ENCODE measurements around the gene VAMP5.

DNA sequence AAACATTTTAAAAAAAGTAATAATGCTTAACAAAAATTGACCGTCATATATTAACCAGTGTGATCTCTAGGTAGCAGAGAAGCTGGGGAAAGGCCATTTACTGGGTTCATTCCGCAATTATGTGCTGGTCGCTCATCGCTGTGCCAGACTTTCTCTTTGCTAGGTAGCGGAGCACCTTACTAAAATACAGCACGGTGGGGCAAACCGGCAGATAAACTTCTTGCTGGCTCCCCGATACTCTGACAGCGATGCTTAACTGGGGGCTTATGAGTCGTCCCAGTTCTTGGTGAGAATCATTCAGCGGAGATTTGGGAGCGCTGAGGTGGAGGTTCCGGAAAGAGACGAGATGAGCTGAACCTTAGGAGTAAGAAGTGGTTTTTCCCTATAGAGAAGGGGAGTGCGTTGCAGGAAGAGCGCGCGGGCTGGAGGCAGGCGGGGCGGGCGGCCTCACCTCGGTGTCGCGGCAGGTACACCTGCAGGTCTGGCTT is 27.0 kb downstream of the VAMP5 start:
- TF ChIP-seq, protein P1, sequence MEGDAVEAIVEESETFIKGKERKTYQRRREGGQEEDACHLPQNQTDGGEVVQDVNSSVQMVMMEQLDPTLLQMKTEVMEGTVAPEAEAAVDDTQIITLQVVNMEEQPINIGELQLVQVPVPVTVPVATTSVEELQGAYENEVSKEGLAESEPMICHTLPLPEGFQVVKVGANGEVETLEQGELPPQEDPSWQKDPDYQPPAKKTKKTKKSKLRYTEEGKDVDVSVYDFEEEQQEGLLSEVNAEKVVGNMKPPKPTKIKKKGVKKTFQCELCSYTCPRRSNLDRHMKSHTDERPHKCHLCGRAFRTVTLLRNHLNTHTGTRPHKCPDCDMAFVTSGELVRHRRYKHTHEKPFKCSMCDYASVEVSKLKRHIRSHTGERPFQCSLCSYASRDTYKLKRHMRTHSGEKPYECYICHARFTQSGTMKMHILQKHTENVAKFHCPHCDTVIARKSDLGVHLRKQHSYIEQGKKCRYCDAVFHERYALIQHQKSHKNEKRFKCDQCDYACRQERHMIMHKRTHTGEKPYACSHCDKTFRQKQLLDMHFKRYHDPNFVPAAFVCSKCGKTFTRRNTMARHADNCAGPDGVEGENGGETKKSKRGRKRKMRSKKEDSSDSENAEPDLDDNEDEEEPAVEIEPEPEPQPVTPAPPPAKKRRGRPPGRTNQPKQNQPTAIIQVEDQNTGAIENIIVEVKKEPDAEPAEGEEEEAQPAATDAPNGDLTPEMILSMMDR (IDR thresholded peaks at IDR 0.05 in 8 of 11, conservative IDR thresholded peaks at IDR 0.05 in 3 of 11), result no peak
- no peak for TF ChIP-seq POLR2AphosphoS5 (IDR thresholded peaks at IDR 0.05)

Data from spleen (tissue), 7 donors.